Stimulated activated effector memory CD8-positive, alpha-beta T cell treated with anti-CD3 and anti-CD28 coated beads, Interleukin-12 subunit alpha, Interleukin-12 subunit beta, amount 100 ng/mL, for 72 hours (primary cell): ENCODE data around the gene KIF5C.
A peak's percentile ranks its signal among the peaks of the same experiment; 100 is the strongest.

Experiments used
- ATAC-seq: fragments of 150-1000 bp; cut with Tn5 transposase; 2 replicates; pipeline ENCODE4 v1.10.0; 2021
- DNase-seq, 2 donors: peaks; one replicate each; pipeline ENCODE4 v3.0.0; 2021 to 2022; ENCODE audit warnings: low spot score in 2 of 2
- H3K27ac Mint-ChIP-seq: one replicate; pipeline ENCODE4 v1.8.0; 2022; ENCODE audit warnings: mild to moderate bottlenecking, mixed read lengths
- H3K36me3 Mint-ChIP-seq: one replicate; pipeline ENCODE4 v1.8.0; 2022; ENCODE audit warnings: mild to moderate bottlenecking, mixed read lengths
- H3K4me1 Mint-ChIP-seq: one replicate; pipeline ENCODE4 v1.8.0; 2022; ENCODE audit warnings: mixed read lengths
- H3K4me3 Mint-ChIP-seq: one replicate; pipeline ENCODE4 v1.8.0; 2022; ENCODE audit warnings: mild to moderate bottlenecking, mixed read lengths
- H3K9me3 Mint-ChIP-seq: one replicate; pipeline ENCODE4 v1.8.0; 2022; ENCODE audit warnings: mixed read lengths

The KIF5C gene

GRCh38 chr2:148955798-148956197 is 80.8 kb downstream of the KIF5C start:
- Mint-ChIP-seq H3K9me3 (no peaks in the 10 kb centered on the region), H3K4me3 (no peak overlapping the region), H3K4me1 (peaks cover 7% of the 10 kb centered on the region), H3K27ac (peak overlapping the region; percentile 32), H3K36me3 (peaks cover 14% of the 10 kb centered on the region)
- no peak for ATAC-seq
- no peak for DNase-seq

GRCh38 chr2:148957023-148957422 is 82.0 kb downstream of the KIF5C start:
- no peak overlapping the region for H3K4me3 Mint-ChIP-seq
- H3K36me3 Mint-ChIP-seq = peaks cover 16% of the 10 kb centered on the region
- no peaks in the 10 kb centered on the region for H3K9me3 Mint-ChIP-seq
- DNase-seq = no peak
- peaks cover 7% of the 10 kb centered on the region for H3K4me1 Mint-ChIP-seq
- no peak overlapping the region for H3K27ac Mint-ChIP-seq
- ATAC-seq = no peak

- no peak overlapping the region for H3K4me3 Mint-ChIP-seq
- DNase-seq (no peak), ATAC-seq (no peak)
- no peaks in the 10 kb centered on the region for H3K9me3 Mint-ChIP-seq
- H3K36me3 Mint-ChIP-seq = peaks cover 33% of the 10 kb centered on the region
- H3K4me1 Mint-ChIP-seq = peaks cover 7% of the 10 kb centered on the region
- peak overlapping the region; percentile 40 for H3K27ac Mint-ChIP-seq
Observed at GRCh38 chr2:148959745-148960144, 84.7 kb downstream of the KIF5C start.

GRCh38 chr2:148960483-148960882 is 85.5 kb downstream of the KIF5C start:
- ATAC-seq (no peak), DNase-seq (no peak)
- Mint-ChIP-seq H3K27ac (no peak overlapping the region), H3K9me3 (no peaks in the 10 kb centered on the region), H3K36me3 (peaks cover 35% of the 10 kb centered on the region), H3K4me3 (no peak overlapping the region), H3K4me1 (peaks cover 7% of the 10 kb centered on the region)

GRCh38 chr2:148963461-148963860 is 88.4 kb downstream of the KIF5C start:
- Mint-ChIP-seq H3K27ac (no peak overlapping the region), H3K36me3 (peaks cover 35% of the 10 kb centered on the region), H3K9me3 (no peaks in the 10 kb centered on the region), H3K4me3 (no peak overlapping the region), H3K4me1 (peaks cover 7% of the 10 kb centered on the region)
- no peak for DNase-seq
- no peak for ATAC-seq

- H3K4me3 Mint-ChIP-seq = no peak overlapping the region
- H3K27ac Mint-ChIP-seq = no peak overlapping the region
- H3K4me1 Mint-ChIP-seq = peaks cover 12% of the 10 kb centered on the region
- DNase-seq = no peak
- H3K9me3 Mint-ChIP-seq = no peaks in the 10 kb centered on the region
- peaks cover 37% of the 10 kb centered on the region for H3K36me3 Mint-ChIP-seq
- ATAC-seq = no peak
Observed at GRCh38 chr2:148965623-148966437, 90.8 kb downstream of the KIF5C start.

- Mint-ChIP-seq H3K27ac (no peak overlapping the region), H3K9me3 (no peaks in the 10 kb centered on the region), H3K36me3 (peaks cover 31% of the 10 kb centered on the region), H3K4me1 (peaks cover 18% of the 10 kb centered on the region), H3K4me3 (no peak overlapping the region)
- ATAC-seq (peak; percentile 19), DNase-seq (no peak)
Observed at GRCh38 chr2:148966438-148966758, 91.4 kb downstream of the KIF5C start.

GRCh38 chr2:148967056-148967455 is 92.0 kb downstream of the KIF5C start:
- Mint-ChIP-seq H3K4me3 (no peak overlapping the region), H3K27ac (peak overlapping the region; percentile 26), H3K4me1 (peaks cover 20% of the 10 kb centered on the region), H3K9me3 (no peaks in the 10 kb centered on the region), H3K36me3 (peaks cover 25% of the 10 kb centered on the region)
- no peak for DNase-seq
- ATAC-seq = no peak

GRCh38 chr2:148967578-148967977 is 92.6 kb downstream of the KIF5C start:
- Mint-ChIP-seq H3K36me3 (peaks cover 19% of the 10 kb centered on the region), H3K4me3 (no peak overlapping the region), H3K9me3 (no peaks in the 10 kb centered on the region), H3K27ac (peak overlapping the region; percentile 26), H3K4me1 (peaks cover 20% of the 10 kb centered on the region)
- ATAC-seq (no peak), DNase-seq (no peak)

GRCh38 chr2:148968301-148968700 is 93.3 kb downstream of the KIF5C start:
- H3K27ac Mint-ChIP-seq = no peak overlapping the region
- H3K36me3 Mint-ChIP-seq = peaks cover 16% of the 10 kb centered on the region
- no peak overlapping the region for H3K4me3 Mint-ChIP-seq
- DNase-seq = no peak
- ATAC-seq = no peak
- no peaks in the 10 kb centered on the region for H3K9me3 Mint-ChIP-seq
- H3K4me1 Mint-ChIP-seq = peaks cover 20% of the 10 kb centered on the region

- Mint-ChIP-seq H3K36me3 (peaks cover 18% of the 10 kb centered on the region), H3K27ac (no peak overlapping the region)
Observed at GRCh38 chr2:148968776-148969319, 93.8 kb downstream of the KIF5C start.

GRCh38 chr2:148969659-148970061 is 94.6 kb downstream of the KIF5C start:
- Mint-ChIP-seq H3K27ac (no peak overlapping the region), H3K9me3 (no peaks in the 10 kb centered on the region), H3K4me1 (peaks cover 20% of the 10 kb centered on the region), H3K4me3 (no peak overlapping the region), H3K36me3 (peaks cover 15% of the 10 kb centered on the region)
- DNase-seq (no peak), ATAC-seq (no peak)

More at GRCh38 chr2:148968776-148969319, 93.8 kb downstream of the KIF5C start:
- Mint-ChIP-seq H3K4me1 (peaks cover 20% of the 10 kb centered on the region), H3K9me3 (no peaks in the 10 kb centered on the region), H3K4me3 (no peak overlapping the region)
- DNase-seq (no peak), ATAC-seq (no peak)

- no peak overlapping the region for H3K4me3 Mint-ChIP-seq
- no peak for ATAC-seq
Observed at GRCh38 chr2:148970385-148970784, 95.4 kb downstream of the KIF5C start.

GRCh38 chr2:148971547-148971946 is 96.5 kb downstream of the KIF5C start:
- peak overlapping the region; percentile 48 for H3K27ac Mint-ChIP-seq
- ATAC-seq (peak; percentile 79), DNase-seq (no peak)
- H3K9me3 Mint-ChIP-seq = no peaks in the 10 kb centered on the region
- no peak overlapping the region for H3K4me3 Mint-ChIP-seq
- H3K36me3 Mint-ChIP-seq = peaks cover 13% of the 10 kb centered on the region
- H3K4me1 Mint-ChIP-seq = peaks cover 26% of the 10 kb centered on the region

More at GRCh38 chr2:148970385-148970784, 95.4 kb downstream of the KIF5C start:
- Mint-ChIP-seq H3K4me1 (peaks cover 20% of the 10 kb centered on the region), H3K36me3 (peaks cover 13% of the 10 kb centered on the region), H3K9me3 (no peaks in the 10 kb centered on the region), H3K27ac (peak overlapping the region; percentile 48)
- DNase-seq = no peak

GRCh38 chr2:148974095-148974494 is 99.1 kb downstream of the KIF5C start:
- H3K4me1 Mint-ChIP-seq = peaks cover 20% of the 10 kb centered on the region
- peaks cover 24% of the 10 kb centered on the region for H3K36me3 Mint-ChIP-seq
- no peak for DNase-seq

GRCh38 chr2:148978026-148978685 is 103.1 kb downstream of the KIF5C start:
- Mint-ChIP-seq H3K4me3 (no peak overlapping the region), H3K9me3 (no peaks in the 10 kb centered on the region), H3K27ac (no peak overlapping the region), H3K36me3 (peaks cover 45% of the 10 kb centered on the region), H3K4me1 (peaks cover 6% of the 10 kb centered on the region)
- ATAC-seq (no peak), DNase-seq (no peak)

More at GRCh38 chr2:148974095-148974494, 99.1 kb downstream of the KIF5C start:
- no peak for ATAC-seq
- no peak overlapping the region for H3K27ac Mint-ChIP-seq
- H3K4me3 Mint-ChIP-seq = no peak overlapping the region
- H3K9me3 Mint-ChIP-seq = no peaks in the 10 kb centered on the region
